NB4 (cell line): ENCODE data around the gene NEK7.

Source experiments
- DNase-seq: peaks from one replicate; pipeline ENCODE4 v3.0.0; 2010; ENCODE audit warnings: low read depth
- H3K4me3 ChIP-seq: one replicate; pipeline ENCODE4 v1.5.1; 2011; ENCODE audit warnings: mild to moderate bottlenecking, low read depth, low read length, moderate library complexity
- CTCF ChIP-seq: IDR thresholded peaks from one replicate; pipeline ENCODE4 v1.5.1; 2012; ENCODE audit warnings: low read depth, low read length
- MAX ChIP-seq: IDR thresholded peaks from 2 replicates; pipeline ENCODE4 v1.6.1; 2011; ENCODE audit warnings: low read depth, low read length
- MYC ChIP-seq: IDR thresholded peaks from 2 replicates; pipeline ENCODE4 v1.6.1; 2011; ENCODE audit warnings: low read depth, low read length
- POLR2A ChIP-seq: IDR thresholded peaks from 2 replicates; pipeline ENCODE4 v1.6.1; 2011; ENCODE audit warnings: mild to moderate bottlenecking; ENCODE audit not compliant: insufficient read length; ENCODE audit errors: extremely low read depth

NEK7 gene

GRCh38 chr1:198117267-198117666 is 39.5 kb upstream of the NEK7 start:
- H3K4me3 ChIP-seq = no peak overlapping the region
- TF ChIP-seq MAX = no peak
- no peak for TF ChIP-seq CTCF
- no peak for TF ChIP-seq MYC
- TF ChIP-seq POLR2A = no peak
- DNase-seq = no peak

GRCh38 chr1:198118134-198118533 is 38.7 kb upstream of the NEK7 start:
- H3K4me3 ChIP-seq = no peak overlapping the region
- no peak for DNase-seq
- TF ChIP-seq CTCF (no peak), MYC (no peak), MAX (no peak), POLR2A (no peak)

GRCh38 chr1:198119906-198120305 is 36.9 kb upstream of the NEK7 start:
- no peak for TF ChIP-seq CTCF
- TF ChIP-seq MAX = no peak
- no peak for TF ChIP-seq MYC
- TF ChIP-seq POLR2A = no peak
- H3K4me3 ChIP-seq = no peak overlapping the region
- no peak for DNase-seq

GRCh38 chr1:198121056-198121826 is 35.6 kb upstream of the NEK7 start:
- no peak overlapping the region for H3K4me3 ChIP-seq
- TF ChIP-seq MAX = no peak
- no peak for TF ChIP-seq CTCF
- TF ChIP-seq POLR2A = no peak
- no peak for TF ChIP-seq MYC
- no peak for DNase-seq

- TF ChIP-seq CTCF = no peak
- no peak overlapping the region for H3K4me3 ChIP-seq
- no peak for DNase-seq
These were observed 34.1 kb upstream of the NEK7 start for GRCh38 chr1:198122693-198123092.

- H3K4me3 ChIP-seq = no peak overlapping the region
- TF ChIP-seq POLR2A (no peak), MAX (no peak), CTCF (no peak), MYC (no peak)
- DNase-seq = no peak
These were observed 33.7 kb upstream of the NEK7 start for GRCh38 chr1:198123133-198123532.
